GM19043 (cell line): ENCODE results near the gene BACH2.
A peak's percentile ranks its signal among the peaks of the same experiment; 100 is the strongest.

Experiments
- ATAC-seq: cut with Tn5 transposase; IDR thresholded peaks from one replicate; pipeline ENCODE4 v1.9.1; 2021; ENCODE audit warnings: low read depth; ENCODE audit not compliant: unreplicated experiment

BACH2 gene

GRCh38 chr6:89956182-89956581, 340.5 kb downstream of the BACH2 start:
- no peak for ATAC-seq

DNA sequence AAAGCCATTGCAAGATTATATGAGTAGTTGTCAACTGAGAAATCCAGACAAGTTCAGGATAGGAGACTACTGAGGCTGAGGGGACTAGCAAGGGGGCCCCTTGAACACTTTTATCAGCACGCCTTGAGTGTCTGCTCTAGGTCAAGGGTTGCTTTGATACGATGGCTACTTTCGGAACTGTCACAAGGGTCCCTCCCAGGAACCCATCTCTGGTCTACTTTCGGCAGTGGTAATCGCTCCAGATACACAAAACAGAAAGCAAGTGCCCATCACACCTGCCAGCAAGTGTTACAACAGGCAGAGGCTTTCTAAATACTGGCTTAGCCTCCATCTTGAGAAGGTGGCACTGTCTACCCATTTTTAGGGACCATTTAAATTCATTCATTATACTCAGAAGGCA, 341.3 kb downstream of the BACH2 start:
- ATAC-seq: no peak

DNA sequence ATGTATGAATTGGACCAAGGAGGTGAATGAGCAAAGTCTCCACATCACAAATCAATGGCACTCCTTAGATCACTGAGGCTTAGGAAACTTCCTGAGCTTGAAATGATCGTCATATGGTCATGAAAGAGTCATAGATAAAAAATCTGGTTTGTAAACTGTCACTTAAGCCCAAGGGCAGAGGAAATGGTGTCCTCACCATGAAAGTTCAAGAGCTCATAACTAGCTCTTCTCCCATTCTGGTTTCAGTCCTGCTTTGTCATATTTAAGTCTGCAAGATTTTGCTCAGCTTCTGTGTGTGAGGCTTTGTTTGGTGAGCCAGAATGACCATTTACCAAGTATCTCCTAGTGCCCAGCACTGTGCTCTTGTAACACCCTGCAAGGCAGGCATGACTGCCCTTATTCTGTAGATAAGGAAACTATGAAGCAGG, 341.9 kb downstream of the BACH2 start:
- ATAC-seq: no peak

- ATAC-seq: no peak
These were observed 344.0 kb downstream of the BACH2 start for GRCh38 chr6:89952686-89953085.

GRCh38 chr6:89952105-89952671, 344.5 kb downstream of the BACH2 start:
- ATAC-seq: no peak

DNA sequence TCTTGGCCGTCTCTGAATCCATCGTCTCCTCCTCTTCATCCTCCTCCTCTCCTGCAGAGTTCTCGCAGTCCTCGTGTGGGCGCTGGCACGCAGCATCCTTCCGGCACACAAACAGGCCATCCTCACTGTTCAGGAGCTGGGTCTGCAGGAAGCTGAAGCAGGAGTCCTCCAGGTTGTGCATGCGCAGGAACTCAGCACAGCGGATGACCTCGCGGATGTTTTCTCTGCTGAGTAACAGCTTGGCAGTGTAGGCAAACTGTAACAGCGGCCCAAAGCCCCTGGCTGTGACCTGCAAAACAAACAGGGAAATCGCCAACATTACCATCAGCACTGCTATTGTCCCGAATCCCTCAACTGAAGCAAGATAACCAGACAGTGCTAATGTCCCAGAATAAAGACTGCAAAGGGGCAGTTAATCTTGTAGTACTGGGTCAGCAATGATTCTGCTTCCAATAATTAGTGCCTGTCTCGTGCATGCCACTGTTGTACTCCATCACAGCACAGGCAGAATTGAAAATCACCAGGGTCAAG, 345.0 kb downstream of the BACH2 start:
- no peak for ATAC-seq

DNA sequence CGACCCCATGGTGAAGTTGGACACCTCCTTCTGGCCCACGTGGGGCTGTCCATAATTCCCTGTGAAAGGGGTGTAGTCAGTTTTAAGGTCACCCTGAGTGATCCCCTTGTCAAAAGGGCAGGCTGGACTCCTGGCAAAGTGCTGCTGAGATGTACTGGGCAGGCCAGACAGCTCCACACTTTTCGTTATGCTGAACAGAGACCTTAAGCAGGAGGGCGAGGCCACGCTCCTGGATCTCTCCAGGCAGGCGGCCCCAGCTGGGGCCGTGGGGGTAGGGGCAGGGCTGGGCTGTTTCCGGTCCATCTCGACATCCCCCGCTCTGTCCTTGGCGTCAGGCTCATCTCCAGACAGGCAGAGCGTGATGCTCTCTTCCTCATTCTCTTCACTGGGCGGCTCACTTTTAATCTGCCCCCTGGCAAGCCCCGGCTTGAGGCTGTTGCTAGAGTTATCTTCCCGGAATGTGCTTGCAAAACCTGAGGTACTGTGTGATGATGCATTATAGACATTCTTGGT, 345.7 kb downstream of the BACH2 start:
- ATAC-seq: no peak

DNA sequence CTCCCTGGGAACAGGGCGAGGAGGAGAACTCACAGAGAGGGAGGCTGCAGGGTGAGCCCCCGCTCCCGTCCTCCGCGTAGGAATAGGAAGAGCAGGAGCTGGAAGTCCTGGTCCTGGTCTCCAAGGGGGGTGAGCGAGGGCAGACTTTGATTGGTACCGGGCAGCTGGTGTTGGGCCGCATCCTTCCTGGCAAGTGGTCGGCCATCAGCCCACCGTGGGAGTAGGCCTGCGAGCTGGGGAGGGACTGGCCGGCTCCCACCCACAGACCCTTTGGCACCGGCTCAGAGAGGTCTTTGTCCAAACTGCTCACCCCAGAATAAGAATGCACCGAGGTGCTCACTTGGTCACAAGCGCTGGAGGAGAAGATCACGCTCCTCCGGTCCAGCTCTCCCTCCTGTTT, 346.2 kb downstream of the BACH2 start:
- no peak for ATAC-seq

DNA sequence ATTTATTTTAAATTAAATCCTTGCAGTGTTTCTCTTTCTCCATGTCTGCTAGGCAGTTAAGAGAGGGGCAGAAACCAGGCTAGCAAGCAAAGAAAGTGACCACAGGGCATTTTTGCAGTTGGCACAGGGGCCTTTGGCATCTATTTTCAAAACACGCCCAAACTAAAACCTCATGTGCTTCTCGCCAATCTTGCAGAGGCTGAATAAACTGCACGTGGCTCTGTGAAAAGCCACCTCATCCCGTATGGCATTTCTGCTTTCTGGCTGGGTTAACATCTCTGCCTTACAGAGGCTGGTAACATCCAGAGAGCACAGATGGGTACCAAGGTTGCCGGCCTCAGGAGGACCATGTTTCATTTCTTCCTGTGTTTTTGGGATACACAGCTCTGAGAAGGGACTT, 347.8 kb downstream of the BACH2 start:
- no peak for ATAC-seq

- ATAC-seq: no peak
These were observed 351.7 kb downstream of the BACH2 start for GRCh38 chr6:89944826-89945407.

GRCh38 chr6:89944181-89944755, 352.4 kb downstream of the BACH2 start:
- no peak for ATAC-seq

DNA sequence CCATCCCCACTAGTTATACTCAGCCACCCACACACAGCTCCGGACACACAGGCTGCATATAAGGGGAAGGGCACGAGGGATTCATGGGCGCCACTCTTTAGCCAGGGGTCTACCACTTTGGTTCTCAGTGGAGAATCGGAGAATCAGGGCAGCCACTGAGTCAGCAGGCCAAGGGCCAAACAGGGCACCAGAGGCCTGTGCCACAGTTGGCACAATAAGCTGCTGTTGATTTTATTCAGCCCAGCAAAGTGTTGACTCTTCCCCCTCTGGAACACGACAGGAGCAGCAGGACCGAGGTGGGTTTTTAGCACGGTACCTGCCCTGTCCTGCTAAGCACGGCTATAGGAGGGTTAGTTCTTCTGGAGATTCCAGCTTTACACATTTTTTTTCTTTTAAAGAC, 354.0 kb downstream of the BACH2 start:
- no peak for ATAC-seq

GRCh38 chr6:89941763-89942497, 354.7 kb downstream of the BACH2 start:
- ATAC-seq: no peak

DNA sequence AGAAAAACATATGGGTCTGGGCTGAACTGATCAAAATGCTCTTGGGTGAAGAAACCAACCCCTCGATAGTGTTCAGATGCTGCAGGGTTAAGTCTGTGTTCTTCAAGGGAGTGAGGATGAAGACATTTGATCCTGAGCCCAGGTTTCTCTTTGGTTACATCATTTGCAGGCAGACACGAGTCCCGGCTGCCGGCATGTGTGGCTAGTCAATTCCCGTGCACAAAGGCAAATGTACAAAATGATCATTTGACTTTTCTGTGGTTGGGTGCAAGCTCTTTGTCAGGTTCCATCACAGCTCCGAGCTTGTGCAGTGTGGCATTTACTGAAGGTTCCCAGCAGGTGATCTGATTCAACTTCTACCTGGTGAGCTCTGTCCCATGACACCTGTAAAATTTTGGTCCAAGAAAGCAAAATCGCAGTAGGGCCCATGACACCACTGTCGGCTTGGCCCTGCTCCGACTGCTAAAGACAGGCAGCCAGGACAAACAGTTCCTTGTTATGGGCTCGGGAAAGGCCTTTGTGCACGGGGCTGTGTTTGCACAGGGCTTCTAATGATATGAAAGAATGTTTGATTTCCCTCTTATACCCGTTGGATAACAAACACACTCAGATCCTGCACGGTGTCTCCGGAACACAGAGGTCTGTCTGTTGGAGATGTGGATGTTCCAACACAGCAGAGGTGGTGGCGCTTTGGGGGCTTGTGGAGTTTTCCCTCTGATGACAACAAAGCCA, 355.4 kb downstream of the BACH2 start:
- no peak for ATAC-seq

GRCh38 chr6:89940225-89941027, 356.2 kb downstream of the BACH2 start:
- ATAC-seq: peak; percentile 90

GRCh38 chr6:89939144-89939543, 357.5 kb downstream of the BACH2 start:
- no peak for ATAC-seq

DNA sequence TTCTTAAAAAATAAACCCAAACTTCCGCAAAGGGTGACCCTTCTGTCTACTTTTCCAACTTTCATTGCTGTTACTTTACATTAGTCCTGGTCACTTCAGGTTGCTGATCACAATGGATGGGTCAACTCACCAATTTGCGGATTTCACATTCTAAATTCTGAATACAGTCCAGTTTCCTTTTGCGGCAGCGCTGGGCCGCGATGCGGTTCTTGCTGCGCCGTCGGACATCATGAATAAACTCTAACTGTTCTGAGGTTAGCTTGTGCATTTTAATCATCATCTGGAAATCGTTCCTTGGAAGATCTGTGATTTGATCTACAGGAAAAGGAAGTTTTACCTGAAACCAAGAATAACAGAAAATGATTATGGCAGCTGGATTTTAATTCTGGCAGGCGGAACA, 358.6 kb downstream of the BACH2 start:
- no peak for ATAC-seq

DNA sequence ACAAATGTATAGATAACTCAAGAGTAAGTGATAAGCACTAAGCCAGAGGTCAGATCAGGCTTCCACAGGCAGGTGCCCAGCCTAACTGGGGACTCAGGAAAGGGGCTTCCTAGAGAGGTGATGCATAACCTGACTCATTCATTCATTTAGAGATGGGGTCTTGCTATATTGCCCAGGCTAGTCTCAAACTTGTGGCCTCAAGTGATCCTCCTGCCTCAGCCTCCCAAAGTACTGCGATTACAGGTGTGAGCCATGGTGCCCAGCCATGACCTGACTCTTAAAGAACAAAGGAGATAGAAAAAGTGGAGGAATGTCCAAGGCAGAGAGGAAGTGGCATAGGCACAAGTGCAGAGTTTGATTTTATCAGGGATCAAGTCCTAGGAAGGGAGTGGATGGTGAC, 360.5 kb downstream of the BACH2 start:
- ATAC-seq: no peak

GRCh38 chr6:89934685-89935366, 361.8 kb downstream of the BACH2 start:
- no peak for ATAC-seq
